Activated B cell treated with CpG ODN at 0.5 μM for 24 hours (primary cell): ENCODE results near the gene RPN2. TPM values are rescaled to one million over a fixed set of nuclear protein-coding genes. Genes with fewer than 3 reads are reported as not detected.
A peak's percentile ranks its signal among the peaks of the same experiment; 100 is the strongest.

Experiments
- ATAC-seq: fragments of 200-7000 bp; cut with Tn5 transposase; one replicate; pipeline ENCODE4 v1.10.0; 2021; ENCODE audit warnings: low read depth, mild to moderate bottlenecking, moderate library complexity
- CTCF ChIA-PET: fragments of 350-600 bp; sonication (Branson Sonifier 250); formaldehyde crosslinking; loops from one replicate; lab custom pipeline; 2021; ENCODE audit warnings: antibody characterized with exemption; lab: Charles Lee
- POLR2A ChIA-PET: fragments of 350-600 bp; sonication (Branson Sonifier 250); formaldehyde crosslinking; loops from one replicate; lab custom pipeline; 2021; ENCODE audit warnings: antibody characterized with exemption; lab: Charles Lee
- DNase-seq: peaks from one replicate; pipeline ENCODE4 v3.0.0; 2022
- H3K27ac Mint-ChIP-seq: one replicate; pipeline ENCODE4 v1.8.0; 2020; ENCODE audit warnings: mixed read lengths
- H3K27me3 Mint-ChIP-seq: one replicate; pipeline ENCODE4 v1.8.0; 2021; ENCODE audit warnings: mixed read lengths
- H3K36me3 Mint-ChIP-seq: one replicate; pipeline ENCODE4 v1.8.0; 2021; ENCODE audit warnings: low read depth, mixed read lengths
- H3K4me1 Mint-ChIP-seq: one replicate; pipeline ENCODE4 v1.8.0; 2021; ENCODE audit warnings: mixed read lengths
- H3K4me3 Mint-ChIP-seq: one replicate; pipeline ENCODE4 v1.8.0; 2020; ENCODE audit warnings: mild to moderate bottlenecking, mixed read lengths
- H3K9me3 Mint-ChIP-seq: one replicate; pipeline ENCODE4 v1.8.0; 2020; ENCODE audit warnings: mixed read lengths
- intact Hi-C: fragments of 100-400 bp; cut with micrococcal nuclease; formaldehyde crosslinking; loops from one replicate; pipeline ENCODE4 v1.15.1; 2024
- total RNA-seq: library from RNA; stranded (reverse); gene quantifications from 2 replicates; pipeline ENCODE4 v1.2.3, GENCODE V29; 2022
- TF ChIP-seq, protein P1 (sequence below): fragments of 200-600 bp; IDR thresholded peaks from one replicate; pipeline ENCODE4 v1.8.0; 2022; ENCODE audit warnings: antibody characterized with exemption, mild to moderate bottlenecking

RPN2 gene
- total RNA-seq, 1 donor from 2014 or later = 106 TPM

DNA sequence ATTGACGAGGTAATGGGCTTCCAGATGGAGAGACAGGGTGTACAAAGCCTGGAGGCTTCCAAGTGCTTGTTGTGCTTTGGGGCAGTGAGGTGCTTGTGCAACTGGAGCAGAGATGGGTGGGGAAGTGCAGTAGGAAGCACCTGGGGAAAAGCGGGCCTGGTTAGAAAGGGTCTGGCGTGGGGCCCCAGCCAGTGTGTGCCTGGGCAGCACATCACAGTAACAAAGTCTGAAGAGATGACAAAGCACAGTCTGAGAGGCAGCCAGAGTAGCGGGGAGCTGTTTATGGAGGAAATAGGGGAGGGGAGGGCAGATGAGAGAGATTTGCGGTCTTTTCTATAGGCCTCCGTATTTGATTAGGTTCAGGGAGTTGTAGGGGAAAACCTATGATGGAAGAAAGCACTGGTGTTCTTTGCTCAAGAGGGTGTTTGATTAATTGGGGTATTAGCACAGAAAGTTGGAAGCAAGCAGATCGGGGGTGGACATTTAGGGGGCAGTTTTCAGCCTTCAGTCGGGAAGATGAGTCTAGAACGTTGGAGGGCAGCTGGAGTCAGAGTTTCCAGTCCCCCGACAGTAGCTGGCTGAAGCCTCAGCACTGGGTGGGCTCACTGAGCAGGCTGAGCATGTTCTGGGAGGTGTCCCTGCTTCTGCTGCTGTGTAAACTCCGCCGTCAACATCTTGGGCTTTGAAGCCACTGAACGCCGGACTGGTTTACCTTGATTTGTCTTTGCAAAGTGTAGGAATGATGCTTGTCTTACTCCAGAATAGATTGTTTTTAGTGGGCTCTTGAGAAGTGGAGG, 15.7 kb downstream of the RPN2 start:
- H3K4me3 Mint-ChIP-seq = no peak overlapping the region
- ATAC-seq = no peak
- TF ChIP-seq, protein P1, sequence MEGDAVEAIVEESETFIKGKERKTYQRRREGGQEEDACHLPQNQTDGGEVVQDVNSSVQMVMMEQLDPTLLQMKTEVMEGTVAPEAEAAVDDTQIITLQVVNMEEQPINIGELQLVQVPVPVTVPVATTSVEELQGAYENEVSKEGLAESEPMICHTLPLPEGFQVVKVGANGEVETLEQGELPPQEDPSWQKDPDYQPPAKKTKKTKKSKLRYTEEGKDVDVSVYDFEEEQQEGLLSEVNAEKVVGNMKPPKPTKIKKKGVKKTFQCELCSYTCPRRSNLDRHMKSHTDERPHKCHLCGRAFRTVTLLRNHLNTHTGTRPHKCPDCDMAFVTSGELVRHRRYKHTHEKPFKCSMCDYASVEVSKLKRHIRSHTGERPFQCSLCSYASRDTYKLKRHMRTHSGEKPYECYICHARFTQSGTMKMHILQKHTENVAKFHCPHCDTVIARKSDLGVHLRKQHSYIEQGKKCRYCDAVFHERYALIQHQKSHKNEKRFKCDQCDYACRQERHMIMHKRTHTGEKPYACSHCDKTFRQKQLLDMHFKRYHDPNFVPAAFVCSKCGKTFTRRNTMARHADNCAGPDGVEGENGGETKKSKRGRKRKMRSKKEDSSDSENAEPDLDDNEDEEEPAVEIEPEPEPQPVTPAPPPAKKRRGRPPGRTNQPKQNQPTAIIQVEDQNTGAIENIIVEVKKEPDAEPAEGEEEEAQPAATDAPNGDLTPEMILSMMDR = no peak
- peaks cover 43% of the 10 kb centered on the region for H3K4me1 Mint-ChIP-seq
- H3K36me3 Mint-ChIP-seq = peaks cover 68% of the 10 kb centered on the region
- no peaks in the 10 kb centered on the region for H3K27me3 Mint-ChIP-seq
- intact Hi-C loops = loop anchor here (1.0 to 5.0 kb wide), 5 partner anchors 16 to 797 kb away; partner anchors contain the start of genes MROH8 and RPN2
- ChIA-PET POLR2A (interaction anchor here (0.9 to 1.6 kb wide), 4 partner anchors 16 to 340 kb away, joined by 3 to 9 read pairs (median 7); partner anchors contain the start of genes BLCAP, MROH8 and RPN2), CTCF (interaction anchor here (0.9 to 4.1 kb wide), 22 partner anchors 12 to 798 kb away, joined by 3 to 79 read pairs (median 5); partner anchors contain the start of genes BLCAP, RBL1 and RPN2)
- H3K27ac Mint-ChIP-seq = peak overlapping the region; percentile 51
- no peak for DNase-seq
- H3K9me3 Mint-ChIP-seq = no peaks in the 10 kb centered on the region

DNA sequence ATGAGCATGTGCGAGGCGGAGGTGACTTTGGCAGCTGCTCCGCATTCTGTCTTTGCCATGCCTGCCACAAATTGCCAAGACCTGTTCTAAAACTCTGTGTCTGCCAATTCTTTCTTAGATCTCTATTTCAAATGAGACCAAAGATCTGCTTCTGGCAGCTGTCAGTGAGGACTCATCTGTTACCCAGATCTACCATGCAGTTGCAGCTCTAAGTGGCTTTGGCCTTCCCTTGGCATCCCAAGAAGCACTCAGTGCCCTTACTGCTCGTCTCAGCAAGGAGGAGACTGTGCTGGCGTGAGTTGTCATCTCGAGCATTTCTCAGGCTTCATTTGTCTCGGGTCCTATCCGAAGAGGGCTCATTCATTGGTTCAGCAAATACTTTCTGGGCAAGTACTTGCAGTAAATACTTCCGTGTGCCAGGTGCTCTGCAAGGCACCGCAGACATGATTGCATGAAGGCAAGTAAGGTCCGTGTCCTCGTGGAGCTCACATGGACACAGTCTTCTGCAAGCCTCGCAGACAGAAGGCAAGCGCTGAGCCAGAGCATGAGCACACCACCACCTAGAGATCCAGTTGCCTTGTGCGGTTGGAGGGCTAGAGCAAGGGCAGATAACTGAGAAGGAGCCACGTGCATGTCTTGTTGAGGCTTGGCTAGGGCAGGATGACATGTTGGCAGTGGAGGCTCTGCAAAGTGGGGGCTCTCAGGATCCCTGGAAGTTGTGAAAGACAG, 20.0 kb downstream of the RPN2 start:
- DNase-seq (no peak), ATAC-seq (no peak)
- H3K36me3 Mint-ChIP-seq = peaks cover 74% of the 10 kb centered on the region
- H3K27me3 Mint-ChIP-seq = no peaks in the 10 kb centered on the region
- H3K27ac Mint-ChIP-seq = no peak overlapping the region
- TF ChIP-seq, protein P1 = no peak
- intact Hi-C loops = no loop called here
- CTCF ChIA-PET = interaction anchor here (0.6 to 1.4 kb wide), 4 partner anchors 9 to 334 kb away, joined by 3 to 4 read pairs (median 3); no protein-coding TSS in a partner anchor
- no peak overlapping the region for H3K4me3 Mint-ChIP-seq
- POLR2A ChIA-PET = no interaction called here
- H3K4me1 Mint-ChIP-seq = peaks cover 15% of the 10 kb centered on the region
- no peaks in the 10 kb centered on the region for H3K9me3 Mint-ChIP-seq

DNA sequence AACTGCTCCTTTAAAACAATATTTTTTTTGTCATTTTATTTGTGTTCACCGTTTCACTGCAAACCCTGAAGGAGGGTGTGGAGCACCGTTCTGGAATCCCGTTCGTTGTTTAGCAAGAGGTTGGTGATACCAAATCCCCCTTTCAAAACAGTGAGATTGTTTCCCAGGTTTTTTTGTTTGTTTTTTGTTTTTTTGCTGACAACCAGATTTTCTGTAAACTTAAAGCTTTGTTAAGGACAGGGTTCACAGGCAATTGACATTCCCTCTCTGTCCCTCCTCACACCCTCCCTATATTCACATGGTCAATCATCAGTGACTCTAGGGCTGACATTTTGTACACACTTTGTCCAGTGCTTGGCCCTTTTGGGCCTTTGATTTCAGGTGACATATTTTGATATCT, 21.2 kb downstream of the RPN2 start:
- TF ChIP-seq, protein P1 = no peak
- ChIA-PET POLR2A (no interaction called here), CTCF (interaction anchor here (0.6 to 1.6 kb wide), 6 partner anchors 10 to 1022 kb away, joined by 3 to 16 read pairs (median 3); no protein-coding TSS in a partner anchor)
- Mint-ChIP-seq H3K4me1 (peaks cover 4% of the 10 kb centered on the region), H3K27me3 (no peaks in the 10 kb centered on the region), H3K27ac (no peak overlapping the region), H3K4me3 (no peak overlapping the region), H3K9me3 (no peaks in the 10 kb centered on the region), H3K36me3 (peaks cover 80% of the 10 kb centered on the region)
- DNase-seq (no peak), ATAC-seq (no peak)
- intact Hi-C loops = no loop called here

DNA sequence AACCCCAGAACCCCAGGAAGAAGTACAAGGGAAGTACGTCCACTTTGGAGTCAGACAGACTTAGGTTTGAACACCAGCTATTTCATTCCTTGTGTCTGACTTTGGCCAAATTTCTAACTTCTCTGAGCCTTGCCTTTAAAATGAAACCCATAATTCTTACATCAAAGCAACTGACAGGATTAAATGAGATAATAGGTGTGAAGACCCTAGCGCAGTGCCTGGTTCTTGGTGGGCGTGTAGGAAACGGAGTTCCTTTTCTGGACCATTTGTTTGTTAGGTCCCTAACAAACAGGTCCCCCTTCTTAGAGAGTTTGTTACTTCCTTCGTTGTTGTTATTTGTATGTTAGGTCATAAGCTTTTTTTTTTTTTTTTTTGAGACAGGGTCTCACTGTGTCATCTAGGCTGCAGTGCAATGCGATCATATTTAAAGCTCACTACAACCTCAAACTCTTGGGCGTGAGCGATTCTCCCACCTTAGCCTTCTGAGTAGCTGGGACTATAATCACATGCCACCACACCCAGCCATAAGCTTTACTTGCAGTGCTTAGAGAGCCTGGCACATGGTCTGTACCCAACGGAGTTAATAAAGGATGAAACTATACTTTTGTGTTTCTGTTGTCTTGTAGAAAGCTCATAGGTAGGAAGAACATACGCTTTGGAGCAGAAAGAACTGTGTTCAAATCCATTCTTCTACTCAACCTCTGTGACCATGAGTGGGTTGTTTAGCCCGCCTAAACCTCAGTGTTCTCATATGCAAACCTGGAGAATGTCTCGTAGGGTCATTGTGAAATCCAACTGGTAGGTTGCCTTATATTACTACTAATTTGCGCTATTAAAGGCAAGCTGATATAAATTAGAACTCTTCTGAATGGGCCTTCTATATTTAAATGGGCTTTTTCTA, 22.0 kb downstream of the RPN2 start:
- no peaks in the 10 kb centered on the region for H3K9me3 Mint-ChIP-seq
- intact Hi-C loops = loop anchor here (1.0 kb wide), 1 partner anchor 64 kb away; no protein-coding TSS in a partner anchor
- H3K27me3 Mint-ChIP-seq = no peaks in the 10 kb centered on the region
- no peaks in the 10 kb centered on the region for H3K4me1 Mint-ChIP-seq
- ChIA-PET CTCF (interaction anchor here (0.6 to 2.0 kb wide), 7 partner anchors 9 to 1021 kb away, joined by 3 to 16 read pairs (median 5); no protein-coding TSS in a partner anchor), POLR2A (interaction anchor here (0.6 kb wide), 1 partner anchor 139 kb away, joined by 4 read pairs; no protein-coding TSS in a partner anchor)
- no peak overlapping the region for H3K4me3 Mint-ChIP-seq
- ATAC-seq (no peak), DNase-seq (no peak)
- peaks cover 83% of the 10 kb centered on the region for H3K36me3 Mint-ChIP-seq
- no peak overlapping the region for H3K27ac Mint-ChIP-seq
- TF ChIP-seq, protein P1 = no peak
